Raji (cell line): ENCODE results near the gene NRG2.

ENCODE experiments used
- POLR2A ChIP-seq: IDR thresholded peaks from 2 replicates; pipeline ENCODE4 v1.6.1; 2011; ENCODE audit warnings: low read depth, low read length, control low read depth; ENCODE audit not compliant: insufficient read depth

The NRG2 gene

DNA sequence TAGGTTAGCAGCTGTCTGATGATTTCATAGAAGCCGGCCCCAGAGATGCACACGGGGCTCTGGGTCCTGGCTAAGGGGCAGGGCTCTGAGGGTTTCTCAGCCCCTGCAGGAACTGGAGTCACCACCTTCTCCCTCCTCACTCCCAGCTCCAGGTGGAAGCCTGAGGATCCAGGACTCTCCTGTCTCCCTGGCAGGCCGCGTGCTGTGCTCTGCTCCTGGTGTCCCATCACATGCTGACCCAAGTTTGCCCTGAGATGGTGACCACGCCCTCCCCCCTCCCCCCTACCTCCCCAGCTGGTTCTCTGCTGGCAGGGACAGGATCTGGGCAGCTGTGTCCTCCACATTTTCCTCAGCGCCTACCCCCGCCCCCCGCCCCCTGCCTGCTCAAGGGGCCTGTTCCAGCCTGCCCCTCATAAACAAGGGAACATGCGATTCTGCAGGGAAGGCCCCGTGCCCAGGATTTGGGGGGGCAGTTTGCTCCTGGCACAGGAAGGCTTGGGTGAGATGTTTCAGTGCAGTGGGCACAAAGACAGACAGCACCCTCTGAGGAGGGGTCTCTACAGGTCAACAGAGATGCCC, 160.0 kb downstream of the NRG2 start:
- TF ChIP-seq POLR2A: no peak

DNA sequence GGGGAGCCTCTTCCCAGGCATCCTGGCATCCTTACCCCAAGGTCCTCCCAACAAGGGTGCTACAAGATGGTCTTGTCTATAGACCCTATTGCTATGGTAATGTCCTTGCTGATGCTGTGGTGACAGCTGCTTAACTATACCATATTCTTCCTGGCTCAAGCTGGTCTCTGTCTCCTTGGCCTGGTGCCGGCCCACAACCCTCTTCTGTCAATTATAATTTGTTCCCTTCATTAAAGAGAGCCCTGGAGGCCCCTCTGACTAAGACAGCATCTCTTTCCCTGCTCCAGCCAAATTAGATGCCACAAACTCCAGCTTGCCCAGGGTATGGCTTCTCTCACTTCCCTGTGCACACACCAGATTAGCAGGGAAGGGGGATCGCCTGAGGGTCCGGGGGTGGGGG, 160.8 kb downstream of the NRG2 start:
- TF ChIP-seq POLR2A: no peak

DNA sequence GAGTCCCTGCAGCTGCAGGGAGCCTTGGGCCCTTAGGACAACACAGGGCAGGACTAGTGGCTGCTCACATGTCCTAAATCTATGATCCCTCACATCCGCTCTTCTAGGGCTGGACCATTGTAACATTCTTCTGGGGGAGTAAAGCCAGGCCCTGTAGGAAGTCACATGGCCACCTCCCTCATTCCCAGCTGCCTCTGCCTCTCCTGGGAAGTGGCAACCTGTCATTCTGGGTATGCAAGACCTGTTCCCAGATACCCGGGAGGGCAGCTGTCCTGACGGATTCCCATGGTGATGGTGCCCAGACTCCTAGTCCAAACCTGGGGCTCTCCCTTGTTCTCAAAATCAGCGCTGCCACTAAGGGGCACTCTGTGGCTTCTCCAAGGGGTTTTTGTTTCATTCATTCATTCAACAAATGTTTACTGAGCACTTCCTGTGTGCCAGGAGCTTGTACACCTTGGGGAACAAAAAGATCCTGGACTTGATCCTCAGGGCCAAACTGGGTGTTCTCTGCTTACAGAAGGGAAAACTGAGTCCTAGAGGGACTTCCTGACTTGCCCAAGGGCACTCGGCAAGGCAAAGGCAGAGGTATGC, 161.9 kb downstream of the NRG2 start:
- no peak for TF ChIP-seq POLR2A

DNA sequence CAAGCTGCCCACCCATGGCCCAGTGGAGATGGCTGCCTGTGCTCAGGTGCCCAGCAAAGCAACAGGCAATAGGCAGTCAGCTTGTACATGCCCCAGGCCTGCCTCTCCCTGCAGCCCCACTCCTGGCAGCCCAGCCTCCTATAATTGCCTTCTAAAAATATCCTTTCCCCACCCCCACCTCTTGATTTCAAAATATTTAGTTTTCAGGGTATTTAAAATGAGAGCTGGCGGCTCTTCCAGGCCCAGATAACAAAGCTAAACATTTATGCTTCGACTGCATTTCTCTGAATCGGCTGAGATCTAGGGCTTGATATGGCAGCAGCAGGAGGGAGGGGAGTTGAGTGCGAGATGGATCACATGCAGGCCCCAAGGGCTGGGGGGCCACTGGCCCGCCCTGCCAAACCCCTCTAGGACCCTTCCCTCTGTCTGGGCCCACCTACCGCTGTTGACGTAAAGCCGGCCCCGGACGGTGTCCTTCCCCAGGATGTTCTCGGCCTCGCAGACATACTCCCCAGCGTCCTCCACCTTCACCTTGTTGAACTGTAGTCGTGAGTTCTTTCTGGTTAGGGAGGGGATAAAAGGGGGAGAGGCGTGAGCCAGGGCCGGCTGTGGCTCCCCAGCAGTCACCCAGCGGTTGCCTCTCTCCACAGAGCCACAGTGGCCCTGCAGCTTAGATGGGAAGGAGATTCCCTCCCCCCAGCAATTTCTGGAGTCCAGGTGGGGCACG, 162.5 kb downstream of the NRG2 start:
- TF ChIP-seq POLR2A: no peak

DNA sequence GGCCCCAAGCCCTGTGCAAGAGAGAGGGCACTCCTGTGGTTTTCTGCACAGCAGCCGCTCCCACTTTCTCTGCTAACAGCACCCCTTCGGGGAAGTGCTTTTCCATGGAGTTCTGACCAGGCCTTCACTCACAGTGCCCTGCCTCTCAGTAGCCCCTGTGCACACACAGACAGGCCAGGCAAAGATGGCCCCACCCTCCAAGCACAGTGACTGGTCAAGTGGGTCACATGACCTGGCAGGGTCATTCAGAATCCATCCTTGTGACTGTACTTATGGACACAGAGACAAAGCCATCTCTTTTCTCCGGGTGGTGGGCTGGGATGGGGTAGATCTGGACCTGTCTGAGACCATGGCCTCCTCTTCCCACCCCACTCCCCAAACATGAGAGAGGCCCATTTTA, 165.0 kb downstream of the NRG2 start:
- TF ChIP-seq POLR2A: no peak

DNA sequence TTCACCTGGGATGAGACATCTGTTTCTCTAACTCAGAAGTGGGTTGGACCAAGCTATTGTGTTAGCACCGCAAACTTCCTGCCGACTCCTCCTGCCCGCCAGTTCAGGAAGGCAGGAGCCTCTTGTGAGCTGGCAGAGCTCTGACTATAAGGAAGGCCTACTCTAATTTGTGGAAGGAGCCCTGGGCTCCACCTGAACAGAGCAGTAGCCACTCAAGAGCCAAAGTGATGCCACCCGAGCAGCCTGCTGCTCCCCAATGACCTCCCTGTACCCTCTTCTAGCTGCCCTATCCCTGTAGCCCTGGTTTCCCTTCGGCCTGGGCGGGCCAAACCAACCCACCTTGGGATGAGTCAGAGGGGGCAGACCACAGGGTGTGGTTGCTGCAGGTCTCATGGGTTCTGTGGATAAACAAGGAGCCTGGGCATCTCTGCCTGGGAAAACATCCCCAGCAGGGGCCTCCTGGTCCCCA, 165.9 kb downstream of the NRG2 start:
- TF ChIP-seq POLR2A: no peak

DNA sequence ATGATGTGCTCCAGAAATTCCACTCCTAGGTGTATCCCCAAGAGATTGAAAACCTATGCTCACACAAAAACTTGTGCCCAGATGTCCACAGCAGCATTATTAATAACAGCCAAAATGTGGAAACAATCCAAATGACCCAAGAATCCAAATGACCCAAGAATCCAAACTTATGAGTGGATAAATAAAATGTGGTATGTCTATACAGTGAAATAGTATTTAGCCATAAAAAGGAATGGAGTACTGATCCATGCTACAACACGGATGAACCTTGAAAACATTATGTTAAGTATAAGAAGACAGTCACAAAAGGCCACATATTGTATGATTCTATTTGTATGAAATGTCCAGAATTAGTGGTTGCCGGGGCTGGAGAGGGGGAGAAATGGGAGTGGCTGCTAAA, 167.1 kb downstream of the NRG2 start:
- no peak for TF ChIP-seq POLR2A

DNA sequence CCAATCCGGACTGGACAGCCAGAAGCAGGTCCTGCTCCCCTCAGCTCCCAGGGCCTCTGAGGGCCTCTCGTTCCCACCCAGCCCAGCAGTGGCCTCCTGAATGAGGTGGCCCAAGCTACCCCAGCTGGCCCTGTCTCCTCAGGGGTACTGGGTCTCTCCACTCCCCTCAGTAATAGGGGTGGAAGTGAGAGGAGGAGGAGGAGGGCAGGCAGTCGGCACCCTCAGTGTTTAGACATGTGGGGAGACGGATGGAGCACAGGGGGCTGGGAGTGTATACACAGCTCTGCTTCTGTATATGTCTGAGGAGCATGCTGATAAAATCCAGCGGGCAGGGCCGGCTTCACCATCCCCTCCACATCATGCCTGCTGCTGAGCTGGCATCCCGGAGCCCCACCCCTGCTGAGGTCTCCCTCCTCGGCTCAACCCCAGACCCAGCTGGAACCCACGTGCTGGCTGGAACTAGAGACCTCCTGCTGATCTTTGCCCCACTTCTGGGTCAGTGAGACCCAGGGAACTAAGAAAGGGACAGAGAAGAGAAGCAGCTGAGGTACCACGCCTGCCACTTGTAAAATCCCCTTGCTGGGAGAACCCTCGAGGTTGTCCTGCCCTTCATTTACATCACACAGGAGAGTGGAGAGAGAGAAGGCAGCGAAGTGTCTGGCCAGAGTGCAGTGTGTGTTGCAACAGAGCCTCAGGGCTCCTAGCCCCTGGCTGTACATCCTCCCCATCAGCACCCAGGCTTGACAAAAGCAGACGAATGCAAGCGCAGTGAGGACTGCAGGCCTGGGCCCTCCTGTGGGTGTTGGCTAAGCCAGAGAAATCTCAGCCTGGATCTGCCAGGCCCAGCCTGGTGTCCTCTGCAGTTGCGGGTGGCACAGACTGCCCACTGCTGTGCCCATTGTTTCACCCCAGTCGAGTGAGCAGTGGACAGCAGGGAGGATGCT, 170.0 kb downstream of the NRG2 start:
- no peak for TF ChIP-seq POLR2A

DNA sequence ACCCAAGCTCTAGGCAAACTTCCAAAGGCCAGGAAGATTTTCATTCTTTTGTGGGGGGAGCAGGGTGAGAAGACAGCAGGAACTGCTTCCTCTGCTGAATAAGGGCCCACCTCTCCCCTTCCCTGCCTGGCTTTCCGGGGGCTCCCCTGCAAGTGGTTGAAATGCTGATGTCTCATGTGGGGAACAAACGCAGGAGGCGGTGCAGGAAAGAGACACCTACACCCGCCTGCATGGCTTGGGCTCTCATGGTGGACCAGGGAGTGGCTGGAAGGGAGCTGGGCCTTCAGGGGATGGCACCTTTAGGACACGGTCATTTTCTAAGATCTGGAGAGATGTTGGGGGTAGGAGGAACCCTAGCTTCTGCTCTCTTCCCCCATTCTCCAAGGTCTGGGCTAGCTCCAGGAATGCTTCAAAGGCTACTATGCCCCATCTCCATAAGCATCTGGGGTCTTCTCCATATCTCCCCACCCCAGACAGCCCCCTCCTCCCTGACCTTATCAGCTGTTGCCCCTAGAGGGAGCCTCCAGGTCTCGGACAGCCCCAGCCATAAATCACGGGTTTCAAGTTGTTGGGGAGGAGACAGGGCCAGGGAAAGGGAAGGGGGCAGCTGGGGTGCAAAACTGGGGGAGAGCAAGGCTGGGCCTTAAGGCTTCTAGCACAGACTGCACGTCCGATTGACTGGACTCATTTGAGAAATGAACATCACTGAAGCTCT, 170.9 kb downstream of the NRG2 start:
- no peak for TF ChIP-seq POLR2A

DNA sequence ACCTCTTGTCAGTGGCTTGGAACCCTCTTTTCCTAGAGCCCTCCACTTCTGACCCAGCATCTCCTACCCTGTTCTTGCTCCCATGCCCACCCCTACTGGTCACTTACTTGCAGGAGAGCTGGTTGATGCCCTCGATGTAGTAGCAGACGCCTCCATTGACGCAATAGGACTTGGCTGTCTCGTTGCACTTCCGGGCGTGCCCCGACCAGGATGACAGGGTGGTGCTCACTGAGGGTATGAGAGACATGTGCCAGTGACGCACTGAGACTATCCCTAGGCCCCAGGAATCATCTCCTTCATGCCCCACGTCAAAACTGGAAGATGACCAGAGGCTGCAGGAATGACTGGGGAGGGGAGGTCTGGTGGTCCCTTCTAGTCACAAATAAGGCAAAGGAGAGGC, 171.5 kb downstream of the NRG2 start:
- no peak for TF ChIP-seq POLR2A

DNA sequence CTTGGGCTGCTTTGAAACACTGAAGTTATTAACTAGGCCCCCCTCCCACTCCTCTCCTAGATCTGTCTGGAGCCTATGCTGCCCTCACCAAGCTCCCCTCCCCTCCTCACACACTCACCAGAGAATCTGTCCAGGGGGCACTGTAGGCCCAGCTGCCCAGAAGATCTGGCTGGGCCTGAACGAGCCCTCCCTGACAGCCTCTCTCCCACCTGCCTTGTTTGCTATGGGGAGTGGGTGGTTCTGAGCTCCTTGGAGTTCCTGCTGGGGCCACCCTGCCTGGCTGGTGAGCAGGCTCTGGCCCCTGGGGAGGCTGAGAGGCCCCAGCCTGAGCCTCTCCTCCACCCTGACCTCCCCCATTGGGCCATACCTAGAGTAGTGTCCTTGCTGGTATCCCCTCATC, 172.4 kb downstream of the NRG2 start:
- TF ChIP-seq POLR2A: no peak

DNA sequence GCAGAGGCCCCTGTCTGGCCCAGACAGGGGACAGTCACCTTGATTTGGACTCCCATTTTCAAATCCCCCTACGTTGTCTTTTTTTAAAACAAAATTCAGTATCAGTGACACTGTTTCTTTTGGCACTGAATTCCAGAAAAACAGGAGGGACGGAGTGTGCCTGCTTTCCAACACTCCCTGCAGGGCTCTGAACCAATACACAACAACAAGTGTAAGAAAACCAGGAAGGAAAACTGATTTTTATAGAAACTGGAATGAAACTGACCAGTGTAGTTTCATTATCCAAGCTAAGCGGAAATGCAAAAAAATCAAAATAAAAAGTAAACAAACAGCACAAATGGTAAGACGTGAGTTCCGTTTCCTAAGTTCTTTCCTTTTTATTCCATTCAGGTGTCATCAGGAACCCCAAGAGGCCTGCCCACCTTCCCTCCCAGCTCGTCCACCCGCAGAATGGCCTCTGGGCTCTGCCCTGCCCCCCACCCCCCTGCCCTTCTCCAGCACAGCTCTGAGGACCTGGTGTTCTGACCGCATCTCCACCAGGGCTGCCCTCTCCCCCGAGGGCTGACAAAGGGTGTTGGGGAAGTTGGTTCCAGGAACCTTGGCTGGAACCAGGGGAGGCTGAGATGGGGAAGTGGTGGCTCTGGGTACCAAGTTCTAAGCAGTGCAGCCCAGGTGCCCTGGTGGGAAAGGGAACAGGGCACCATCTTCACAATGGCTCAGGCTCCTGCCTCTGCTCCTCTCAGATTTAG, 173.9 kb downstream of the NRG2 start:
- no peak for TF ChIP-seq POLR2A

DNA sequence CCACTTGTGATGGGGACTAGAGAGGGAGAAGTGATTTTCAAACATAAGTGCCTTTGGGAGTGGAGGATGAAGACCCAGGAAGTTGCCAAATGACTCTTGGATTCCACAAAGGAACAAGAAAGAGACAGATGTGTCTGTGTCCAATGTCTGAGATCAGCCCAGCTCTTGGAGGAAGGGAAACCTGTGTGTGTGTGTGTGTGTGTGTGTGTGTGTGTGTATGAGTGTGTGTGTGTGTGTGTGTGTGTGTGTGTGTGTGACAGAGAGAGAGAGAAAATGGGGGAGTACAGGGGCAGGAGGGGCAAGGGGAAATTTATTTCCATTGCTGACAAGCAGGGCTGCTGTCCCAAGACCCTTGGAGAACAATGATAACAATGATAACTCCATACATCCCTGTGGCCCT, 175.5 kb downstream of the NRG2 start:
- TF ChIP-seq POLR2A: no peak

DNA sequence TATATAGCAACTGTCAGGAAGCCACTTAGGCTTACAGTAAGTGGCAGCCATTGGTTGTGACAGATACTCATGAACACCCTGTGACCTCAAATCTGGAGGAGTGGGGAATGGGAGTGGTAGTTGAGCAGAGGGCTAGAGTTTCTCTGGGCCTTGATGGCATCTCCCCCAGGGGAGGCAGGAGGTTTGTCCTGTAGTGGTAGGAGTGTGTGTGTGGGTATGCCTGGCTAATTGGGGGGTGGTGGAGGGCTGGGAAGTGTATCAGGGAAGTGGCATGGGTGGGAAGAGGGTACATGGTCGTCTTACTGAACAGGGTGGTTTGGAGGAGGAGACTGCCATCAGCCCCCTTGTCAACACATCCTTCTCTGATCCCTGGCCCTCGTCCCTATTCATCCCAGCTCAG, 176.0 kb downstream of the NRG2 start:
- TF ChIP-seq POLR2A: no peak
